ENCODE measurements around the gene ASXL3. TPM values are rescaled to one million over a fixed set of nuclear protein-coding genes. Genes with fewer than 3 reads are reported as not detected.
A peak's percentile ranks its signal among the peaks of the same experiment; 100 is the strongest.

ASXL3 gene
- total RNA-seq, 1 experiment from 2014 or later: not detected

- H3K36me3 ChIP-seq (ENCODE audit: low read depth, low read length): no peaks in the 10 kb centered on the region
- DNase-seq (no peak), ATAC-seq (no peak)
- H3K9me3 ChIP-seq (ENCODE audit: low read length): no peaks in the 10 kb centered on the region
- no TSS peak for BruUV-seq (replicated peaks)
- intact Hi-C loops (cut with micrococcal nuclease): no loop called here
- H3K27me3 ChIP-seq (ENCODE audit: low read length): no peaks in the 10 kb centered on the region
- no peaks in the 10 kb centered on the region for H3F3A ChIP-seq (ENCODE audit: low read length, unreplicated experiment)
- no peaks in the 10 kb centered on the region for H3K4me1 ChIP-seq (ENCODE audit: insufficient read depth, low read length)
- no peaks in the 10 kb centered on the region for H3K79me2 ChIP-seq (ENCODE audit: low read length)
- no peak overlapping the region for H3K4me2 ChIP-seq (ENCODE audit: low read length)
- H3K27ac ChIP-seq (ENCODE audit: low read length): no peak overlapping the region
- ChIA-PET POLR2A (ENCODE audit: unreplicated experiment) (no interaction called here), CTCF (no interaction called here)
- no peak overlapping the region for H2AFZ ChIP-seq (ENCODE audit: low read length)
- no peak overlapping the region for H3K9ac ChIP-seq (ENCODE audit: low read length)
- no peak overlapping the region for H3K4me3 ChIP-seq (ENCODE audit: low read length)
- no peak for TF ChIP-seq EZH2 (IDR thresholded peaks at IDR 0.05; ENCODE audit: low read length, unreplicated experiment)
- TF ChIP-seq, protein P1, sequence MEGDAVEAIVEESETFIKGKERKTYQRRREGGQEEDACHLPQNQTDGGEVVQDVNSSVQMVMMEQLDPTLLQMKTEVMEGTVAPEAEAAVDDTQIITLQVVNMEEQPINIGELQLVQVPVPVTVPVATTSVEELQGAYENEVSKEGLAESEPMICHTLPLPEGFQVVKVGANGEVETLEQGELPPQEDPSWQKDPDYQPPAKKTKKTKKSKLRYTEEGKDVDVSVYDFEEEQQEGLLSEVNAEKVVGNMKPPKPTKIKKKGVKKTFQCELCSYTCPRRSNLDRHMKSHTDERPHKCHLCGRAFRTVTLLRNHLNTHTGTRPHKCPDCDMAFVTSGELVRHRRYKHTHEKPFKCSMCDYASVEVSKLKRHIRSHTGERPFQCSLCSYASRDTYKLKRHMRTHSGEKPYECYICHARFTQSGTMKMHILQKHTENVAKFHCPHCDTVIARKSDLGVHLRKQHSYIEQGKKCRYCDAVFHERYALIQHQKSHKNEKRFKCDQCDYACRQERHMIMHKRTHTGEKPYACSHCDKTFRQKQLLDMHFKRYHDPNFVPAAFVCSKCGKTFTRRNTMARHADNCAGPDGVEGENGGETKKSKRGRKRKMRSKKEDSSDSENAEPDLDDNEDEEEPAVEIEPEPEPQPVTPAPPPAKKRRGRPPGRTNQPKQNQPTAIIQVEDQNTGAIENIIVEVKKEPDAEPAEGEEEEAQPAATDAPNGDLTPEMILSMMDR (conservative IDR thresholded peaks at IDR 0.05; ENCODE audit: low read depth, low read length): no peak
- no peak for TF ChIP-seq EZH2phosphoT487 (IDR thresholded peaks at IDR 0.05; ENCODE audit: borderline replicate concordance, low read length)
- H3K9me2 ChIP-seq (replicated peaks; ENCODE audit: low read length): no peaks in the 10 kb centered on the region
- no peaks in the 10 kb centered on the region for H4K20me1 ChIP-seq (ENCODE audit: low read length)
Measured at GRCh38 chr18:33702625-33703024, 124.6 kb downstream of the ASXL3 start.

DNA sequence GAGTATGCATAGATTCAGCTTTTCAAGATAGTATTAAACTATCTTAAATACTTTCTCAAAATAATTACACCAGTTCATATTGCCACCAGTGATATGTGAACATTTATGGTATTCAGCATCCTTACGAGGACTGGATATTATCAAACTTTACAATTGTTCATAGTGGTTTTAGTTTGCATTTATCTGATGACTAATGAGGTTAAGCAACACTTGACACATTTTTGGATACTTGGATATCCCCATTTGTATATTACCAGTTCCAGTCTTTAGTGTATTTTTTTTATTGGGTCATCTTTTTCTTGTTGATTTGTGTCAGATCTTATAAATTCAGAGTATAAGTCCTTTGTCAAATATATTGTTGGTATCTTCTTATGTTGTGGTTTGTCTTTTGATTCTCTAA, 128.4 kb downstream of the ASXL3 start:
- no TSS peak for BruUV-seq (replicated peaks)
- intact Hi-C loops (cut with micrococcal nuclease): no loop called here
- no peak overlapping the region for H3K4me3 ChIP-seq (ENCODE audit: low read length)
- H3K79me2 ChIP-seq (ENCODE audit: low read length): no peaks in the 10 kb centered on the region
- DNase-seq: no peak
- H3K27ac ChIP-seq (ENCODE audit: low read length): no peak overlapping the region
- H3K27me3 ChIP-seq (ENCODE audit: low read length): no peaks in the 10 kb centered on the region
- H3K9me3 ChIP-seq (ENCODE audit: low read length): no peaks in the 10 kb centered on the region
- H4K20me1 ChIP-seq (ENCODE audit: low read length): no peaks in the 10 kb centered on the region
- no peak overlapping the region for H3K9ac ChIP-seq (ENCODE audit: low read length)
- H2AFZ ChIP-seq (ENCODE audit: low read length): no peak overlapping the region
- no peak for ATAC-seq
- ChIA-PET POLR2A (ENCODE audit: unreplicated experiment) (no interaction called here), CTCF (no interaction called here)
- no peaks in the 10 kb centered on the region for H3F3A ChIP-seq (ENCODE audit: low read length, unreplicated experiment)
- H3K4me2 ChIP-seq (ENCODE audit: low read length): no peak overlapping the region
- no peaks in the 10 kb centered on the region for H3K4me1 ChIP-seq (ENCODE audit: insufficient read depth, low read length)
- H3K36me3 ChIP-seq (ENCODE audit: low read depth, low read length): no peaks in the 10 kb centered on the region
- TF ChIP-seq EZH2 (IDR thresholded peaks at IDR 0.05; ENCODE audit: low read length, unreplicated experiment): no peak
- no peak for TF ChIP-seq EZH2phosphoT487 (IDR thresholded peaks at IDR 0.05; ENCODE audit: borderline replicate concordance, low read length)
- TF ChIP-seq, protein P1 (conservative IDR thresholded peaks at IDR 0.05; ENCODE audit: low read depth, low read length): no peak
- no peaks in the 10 kb centered on the region for H3K9me2 ChIP-seq (replicated peaks; ENCODE audit: low read length)

DNA sequence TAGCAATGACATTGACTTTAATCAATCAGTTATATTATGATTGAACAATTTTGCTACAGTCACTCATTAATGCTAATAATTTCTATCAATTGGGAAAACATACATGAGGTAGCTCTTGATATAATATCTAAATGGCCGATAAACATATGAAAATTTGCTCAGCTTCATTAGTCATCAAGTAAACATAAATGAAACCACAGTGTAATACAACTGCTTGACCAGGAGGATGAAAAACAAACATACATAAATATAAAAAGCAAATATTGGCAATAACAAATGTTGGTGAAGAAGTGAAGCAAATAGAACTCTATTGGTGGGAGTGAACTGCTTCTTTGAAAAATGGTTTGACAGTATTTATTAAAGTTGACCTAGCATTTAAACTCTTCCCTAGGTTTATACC, 130.9 kb downstream of the ASXL3 start:
- H3K4me2 ChIP-seq (ENCODE audit: low read length): no peak overlapping the region
- intact Hi-C loops (cut with micrococcal nuclease): no loop called here
- CTCF ChIA-PET: interaction anchor here (0.6 kb wide), 1 partner anchor 673 kb away, joined by 3 read pairs; no protein-coding TSS in a partner anchor

More for the DNA sequence above, 130.9 kb downstream of the ASXL3 start:
- Histone ChIP-seq H3K27ac (ENCODE audit: low read length) (no peak overlapping the region), H3K4me1 (ENCODE audit: insufficient read depth, low read length) (no peaks in the 10 kb centered on the region), H4K20me1 (ENCODE audit: low read length) (no peaks in the 10 kb centered on the region), H3K36me3 (ENCODE audit: low read depth, low read length) (no peaks in the 10 kb centered on the region), H3K79me2 (ENCODE audit: low read length) (no peaks in the 10 kb centered on the region), H3K9me2 (replicated peaks; ENCODE audit: low read length) (no peaks in the 10 kb centered on the region), H3F3A (ENCODE audit: low read length, unreplicated experiment) (no peaks in the 10 kb centered on the region), H3K27me3 (ENCODE audit: low read length) (no peaks in the 10 kb centered on the region), H3K9ac (ENCODE audit: low read length) (no peak overlapping the region), H3K9me3 (ENCODE audit: low read length) (no peaks in the 10 kb centered on the region), H2AFZ (ENCODE audit: low read length) (no peak overlapping the region), H3K4me3 (ENCODE audit: low read length) (no peak overlapping the region)
- POLR2A ChIA-PET (ENCODE audit: unreplicated experiment): no interaction called here
- DNase-seq: peak; percentile 23
- no TSS peak for BruUV-seq (replicated peaks)
- ATAC-seq: peak; percentile 40
- TF ChIP-seq EZH2phosphoT487 (IDR thresholded peaks at IDR 0.05; ENCODE audit: borderline replicate concordance, low read length): no peak
- TF ChIP-seq, protein P1 (conservative IDR thresholded peaks at IDR 0.05; ENCODE audit: low read depth, low read length): no peak
